Activated CD4-positive, CD25-positive, alpha-beta regulatory T cell treated with anti-CD3 and anti-CD28 coated beads, Interleukin-2, amount 50 U/mL, for 16 hours (primary cell): ENCODE measurements around the gene DYNLT1.
"Not testable (repeated sequence)": the region's sequence is repeated elsewhere in the genome, so short reads cannot be mapped to it uniquely, and the experiment has no call there.

Source experiments
- DNase-seq: peaks from one replicate; pipeline ENCODE4 v3.0.0-alpha.2; 2020; ENCODE audit warnings: low read depth, low spot score

Gene DYNLT1

GRCh38 chr6:158642097-158642601 is 2.4 kb downstream of the DYNLT1 start:
- no peak for DNase-seq

- no peak for DNase-seq
Measured at GRCh38 chr6:158640519-158640918, 4.0 kb downstream of the DYNLT1 start.

GRCh38 chr6:158639056-158639455 is 5.5 kb downstream of the DYNLT1 start:
- no peak for DNase-seq

- no peak for DNase-seq
Measured at GRCh38 chr6:158638324-158638854, 6.2 kb downstream of the DYNLT1 start.

GRCh38 chr6:158636778-158637177 is 7.8 kb downstream of the DYNLT1 start:
- no peak for DNase-seq

GRCh38 chr6:158635427-158636073 is 9.0 kb downstream of the DYNLT1 start:
- no peak for DNase-seq

- DNase-seq = no peak
Measured at GRCh38 chr6:158634695-158635426, 9.7 kb downstream of the DYNLT1 start.

GRCh38 chr6:158633127-158633526 is 11.4 kb downstream of the DYNLT1 start:
- no peak for DNase-seq

GRCh38 chr6:158632538-158633119 is 11.9 kb downstream of the DYNLT1 start:
- DNase-seq = not testable (repeated sequence)

GRCh38 chr6:158631678-158632537 is 12.6 kb downstream of the DYNLT1 start:
- no peak for DNase-seq

GRCh38 chr6:158630938-158631616 is 13.5 kb downstream of the DYNLT1 start:
- no peak for DNase-seq

- DNase-seq = no peak
Measured at GRCh38 chr6:158629367-158630221, 14.9 kb downstream of the DYNLT1 start.

- no peak for DNase-seq
Measured at GRCh38 chr6:158628542-158628941, 16.0 kb downstream of the DYNLT1 start.

- DNase-seq = no peak
Measured at GRCh38 chr6:158627940-158628211, 16.7 kb downstream of the DYNLT1 start.

- DNase-seq = no peak
Measured at GRCh38 chr6:158627168-158627939, 17.2 kb downstream of the DYNLT1 start.

- no peak for DNase-seq
Measured at GRCh38 chr6:158626360-158627167, 18.0 kb downstream of the DYNLT1 start.

GRCh38 chr6:158625881-158626305 is 18.6 kb downstream of the DYNLT1 start:
- no peak for DNase-seq
